Measurements from ENCODE around the gene ARHGEF4.

ARHGEF4 gene

GRCh38 chr2:131093696-131094462, 257.2 kb downstream of the ARHGEF4 start:
- peak in 1 of 3 donors; percentile 81 for DNase-seq

- no peak for DNase-seq
Measured at GRCh38 chr2:131094463-131095281, 258.0 kb downstream of the ARHGEF4 start.
